Thoracic aorta (tissue), 2 donors: ENCODE data around the gene TSEN54. TPM values are rescaled to one million over a fixed set of nuclear protein-coding genes. Genes with fewer than 3 reads are reported as not detected.

Experiments used
- ATAC-seq: fragments of 150-250 bp; one replicate; pipeline ENCODE4 v1.8.0; 2017; ENCODE audit warnings: low read depth; ENCODE audit not compliant: insufficient number of reproducible peaks, low FRiP score
- DNase-seq: peaks from one replicate; pipeline ENCODE4 v3.0.0-alpha.2; 2020; ENCODE audit warnings: low spot score
- H3K27ac ChIP-seq, 2 donors: fragments of 200-600 bp; sonication (generic); 1 replicate in 1 of 2; 2 replicates in 1 of 2; pipeline ENCODE4 v1.5.1; 2016; ENCODE audit warnings: mild to moderate bottlenecking in 2 of 2, moderate library complexity in 2 of 2
- H3K27me3 ChIP-seq: fragments of 200-600 bp; sonication (generic); replicated peaks from 2 replicates; pipeline ENCODE4 v1.6.0; 2016; ENCODE audit warnings: mild to moderate bottlenecking; ENCODE audit not compliant: insufficient read depth
- H3K36me3 ChIP-seq: fragments of 200-600 bp; sonication (generic); one replicate; pipeline ENCODE4 v1.5.1; 2016
- H3K4me1 ChIP-seq, 2 donors: fragments of 200-600 bp; sonication (generic); 1 replicate in 1 of 2; 2 replicates in 1 of 2; pipeline versions ENCODE4 v1.5.1 to v1.6.0; 2016; ENCODE audit warnings: low read depth in 2 of 2, mild to moderate bottlenecking in 1 of 2; ENCODE audit not compliant: control insufficient read depth in 1 of 2
- H3K4me3 ChIP-seq: fragments of 200-600 bp; sonication (generic); 2 replicates; pipeline ENCODE4 v1.5.1; 2016; ENCODE audit warnings: mild to moderate bottlenecking
- H3K9me3 ChIP-seq: fragments of 200-600 bp; sonication (generic); 2 replicates; pipeline ENCODE4 v1.5.1; 2016
- total RNA-seq, 2 donors: library from RNA; depleted of rRNA; stranded (reverse); fragments of >200 nt; gene quantifications; one replicate each; pipeline versions ENCODE4 v1.1.0 to v1.2.3, GENCODE V29; 2016
- TF ChIP-seq, protein P1 (sequence below): fragments of 200-600 bp; sonication (generic); IDR thresholded peaks from one replicate; pipeline ENCODE4 v1.5.1; 2019; ENCODE audit warnings: antibody characterized with exemption

Gene TSEN54
- total RNA-seq = 10 to 100 TPM; 17.1 to 48.6 TPM

DNA sequence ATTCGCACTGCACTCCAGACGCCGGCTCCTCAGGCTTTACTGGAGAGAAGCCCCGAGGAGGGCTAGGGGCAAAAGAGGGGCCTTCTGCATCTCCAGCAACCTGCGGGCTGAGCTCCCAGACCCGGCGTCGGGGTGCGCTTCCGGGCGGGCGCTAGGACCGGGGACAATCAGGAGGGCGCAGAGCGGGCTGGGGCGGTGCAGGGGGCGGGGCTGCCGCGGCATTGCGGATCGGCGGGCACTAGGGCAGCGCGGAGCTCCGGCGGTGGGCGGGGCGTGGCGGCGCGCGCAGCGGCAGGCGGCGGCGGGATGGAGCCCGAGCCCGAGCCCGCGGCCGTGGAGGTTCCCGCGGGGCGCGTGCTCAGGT lies at the start of gene TSEN54:
Gene TSEN54, plus strand, starts transcription at position 274 of the 364 bp plus-strand sequence. Its CDS starts 33 bp downstream, at position 307.
- Histone ChIP-seq H3K4me3 (peak within 1 kb of the TSS; percentile 95), H3K36me3 (no peaks in the 10 kb centered on the region), H3K27ac (peak within 1 kb of the TSS; percentile 71 to 81), H3K4me1 (peaks cover 32 to 49% of the 10 kb centered on the region in 2 donors), H3K27me3 (no peaks in the 10 kb centered on the region), H3K9me3 (no peaks in the 10 kb centered on the region)
- peak; percentile 71 for DNase-seq
- TF ChIP-seq, protein P1, sequence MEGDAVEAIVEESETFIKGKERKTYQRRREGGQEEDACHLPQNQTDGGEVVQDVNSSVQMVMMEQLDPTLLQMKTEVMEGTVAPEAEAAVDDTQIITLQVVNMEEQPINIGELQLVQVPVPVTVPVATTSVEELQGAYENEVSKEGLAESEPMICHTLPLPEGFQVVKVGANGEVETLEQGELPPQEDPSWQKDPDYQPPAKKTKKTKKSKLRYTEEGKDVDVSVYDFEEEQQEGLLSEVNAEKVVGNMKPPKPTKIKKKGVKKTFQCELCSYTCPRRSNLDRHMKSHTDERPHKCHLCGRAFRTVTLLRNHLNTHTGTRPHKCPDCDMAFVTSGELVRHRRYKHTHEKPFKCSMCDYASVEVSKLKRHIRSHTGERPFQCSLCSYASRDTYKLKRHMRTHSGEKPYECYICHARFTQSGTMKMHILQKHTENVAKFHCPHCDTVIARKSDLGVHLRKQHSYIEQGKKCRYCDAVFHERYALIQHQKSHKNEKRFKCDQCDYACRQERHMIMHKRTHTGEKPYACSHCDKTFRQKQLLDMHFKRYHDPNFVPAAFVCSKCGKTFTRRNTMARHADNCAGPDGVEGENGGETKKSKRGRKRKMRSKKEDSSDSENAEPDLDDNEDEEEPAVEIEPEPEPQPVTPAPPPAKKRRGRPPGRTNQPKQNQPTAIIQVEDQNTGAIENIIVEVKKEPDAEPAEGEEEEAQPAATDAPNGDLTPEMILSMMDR = no peak
- peak; percentile 59 for ATAC-seq

DNA sequence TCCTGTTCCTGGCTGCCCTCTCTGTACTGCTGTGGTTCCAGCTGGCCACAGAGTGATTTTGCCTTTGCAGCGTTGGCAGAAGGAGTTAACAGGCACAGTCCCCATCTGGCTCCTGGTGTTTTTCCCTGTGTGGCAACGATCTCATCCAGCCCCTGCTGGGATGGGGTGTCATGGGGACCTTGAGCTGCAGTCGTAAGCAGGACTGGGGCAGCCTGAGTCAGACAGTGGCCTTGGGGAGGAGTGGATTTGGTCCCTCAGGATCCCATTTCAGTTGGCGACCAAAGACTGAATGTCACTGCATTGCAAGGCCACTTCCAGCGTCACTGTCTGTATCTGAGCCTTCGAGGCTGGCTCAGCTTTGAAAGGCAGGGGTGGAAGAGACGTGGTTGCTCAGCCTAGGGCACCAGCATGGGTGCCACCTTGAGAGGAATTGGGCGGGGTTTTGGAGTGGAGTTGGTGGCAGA lies 48.0 kb upstream of the TSEN54 start:
- TF ChIP-seq, protein P1 = no peak
- ATAC-seq (peak; percentile 57), DNase-seq (no peak)
- Histone ChIP-seq H3K4me1 (peaks cover 0 to 25% of the 10 kb centered on the region in 2 donors), H3K27me3 (no peaks in the 10 kb centered on the region), H3K36me3 (peaks cover 7% of the 10 kb centered on the region), H3K4me3 (peak overlapping the region; percentile 2), H3K27ac (peak overlapping the region; percentile 47 to 86), H3K9me3 (no peaks in the 10 kb centered on the region)

DNA sequence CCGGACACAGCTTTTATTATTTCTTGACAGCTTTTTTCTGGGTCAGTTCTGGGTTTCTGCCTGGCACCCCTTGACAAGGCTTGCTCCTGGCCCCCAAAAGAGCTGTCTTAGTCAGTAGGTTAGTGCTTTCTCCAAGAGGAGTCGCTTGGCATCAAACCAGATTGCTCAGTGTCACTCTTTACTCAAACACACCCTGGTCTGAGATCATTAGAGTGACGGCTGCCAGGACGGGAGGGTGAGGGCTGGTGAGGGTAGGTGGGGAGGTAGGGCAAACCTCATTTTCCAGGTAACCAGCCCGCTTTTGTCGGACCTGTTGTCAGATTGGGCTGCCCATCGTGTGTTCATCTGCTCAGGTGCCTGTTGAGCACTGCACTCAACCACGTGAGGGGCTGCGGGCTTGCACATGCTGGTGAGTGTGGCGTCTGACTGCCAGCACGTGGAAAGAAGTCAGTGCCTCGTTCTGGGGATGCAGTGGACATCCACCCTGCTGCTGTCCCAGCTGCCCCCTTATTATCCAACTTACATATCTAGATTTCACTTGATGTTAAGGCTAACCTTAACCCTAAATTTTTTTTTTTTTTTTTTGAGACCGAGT lies 47.5 kb upstream of the TSEN54 start:
- Histone ChIP-seq H3K27me3 (no peaks in the 10 kb centered on the region), H3K4me1 (peaks cover 0 to 19% of the 10 kb centered on the region in 2 donors), H3K9me3 (no peaks in the 10 kb centered on the region), H3K36me3 (peaks cover 9% of the 10 kb centered on the region), H3K4me3 (no peak overlapping the region), H3K27ac (peak overlapping the region; percentile 47 to 86)
- TF ChIP-seq, protein P1 = no peak
- ATAC-seq (no peak), DNase-seq (no peak)

DNA sequence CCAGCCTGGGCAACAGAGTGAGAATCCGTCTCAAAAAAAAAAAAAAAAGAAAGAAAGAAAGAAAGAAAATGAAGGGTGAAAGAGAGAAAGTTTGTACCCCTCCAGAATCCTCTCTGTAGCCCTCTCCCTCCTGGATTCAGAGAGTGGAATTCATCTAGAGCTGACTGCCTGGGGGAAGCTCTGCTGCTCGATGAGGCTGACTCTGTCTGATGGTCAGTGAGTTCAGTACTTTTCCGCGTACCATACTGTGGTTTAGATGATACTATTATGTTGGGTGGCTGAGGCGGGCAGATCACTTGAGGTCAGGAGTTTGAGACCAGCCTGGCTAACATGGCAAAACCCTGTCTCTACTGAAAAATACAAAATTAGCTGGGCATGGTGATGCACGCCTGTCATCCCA lies 45.1 kb upstream of the TSEN54 start:
- Histone ChIP-seq H3K36me3 (peaks cover 9% of the 10 kb centered on the region), H3K4me1 (peaks cover 8 to 35% of the 10 kb centered on the region in 2 donors), H3K9me3 (no peaks in the 10 kb centered on the region), H3K27me3 (no peaks in the 10 kb centered on the region), H3K27ac (no peak overlapping the region), H3K4me3 (no peak overlapping the region)
- TF ChIP-seq, protein P1 = no peak
- ATAC-seq (no peak), DNase-seq (no peak)

DNA sequence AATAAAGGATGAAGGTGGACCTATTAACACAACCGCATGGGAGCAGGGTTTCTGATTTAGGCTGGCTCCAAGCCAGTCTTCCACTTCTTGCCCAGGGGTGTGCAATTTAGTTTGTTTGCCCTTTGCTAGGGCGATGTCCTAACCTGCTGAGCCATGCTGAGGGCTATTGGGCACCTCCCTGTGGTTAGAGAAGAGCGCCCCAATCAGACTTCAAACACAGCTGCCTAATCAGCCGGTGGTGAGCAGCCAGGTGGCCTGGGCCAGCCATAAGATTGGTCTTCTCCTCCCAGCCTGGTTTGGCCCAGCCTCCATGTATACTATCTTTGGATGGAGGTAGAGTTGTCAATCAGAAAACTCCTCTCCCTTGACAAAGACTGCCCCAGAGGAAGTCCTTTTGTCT lies 44.2 kb upstream of the TSEN54 start:
- Histone ChIP-seq H3K9me3 (no peaks in the 10 kb centered on the region), H3K4me3 (no peak overlapping the region), H3K4me1 (peaks cover 16 to 45% of the 10 kb centered on the region in 2 donors), H3K36me3 (peaks cover 9% of the 10 kb centered on the region), H3K27me3 (no peaks in the 10 kb centered on the region), H3K27ac (no peak overlapping the region)
- ATAC-seq (no peak), DNase-seq (no peak)
- TF ChIP-seq, protein P1 = no peak
